Activated naive CD4-positive, alpha-beta T cell (primary cell): ENCODE results near the gene PIP5K1A.
A peak's percentile ranks its signal among the peaks of the same experiment; 100 is the strongest.
"Not testable (repeated sequence)": the region's sequence is repeated elsewhere in the genome, so short reads cannot be mapped to it uniquely, and the experiment has no call there.

Experiments
- DNase-seq, 4 experiments: peaks; one replicate each; lab custom pipeline; 2025; lab: John Stamatoyannopoulos, UW

PIP5K1A gene

DNA sequence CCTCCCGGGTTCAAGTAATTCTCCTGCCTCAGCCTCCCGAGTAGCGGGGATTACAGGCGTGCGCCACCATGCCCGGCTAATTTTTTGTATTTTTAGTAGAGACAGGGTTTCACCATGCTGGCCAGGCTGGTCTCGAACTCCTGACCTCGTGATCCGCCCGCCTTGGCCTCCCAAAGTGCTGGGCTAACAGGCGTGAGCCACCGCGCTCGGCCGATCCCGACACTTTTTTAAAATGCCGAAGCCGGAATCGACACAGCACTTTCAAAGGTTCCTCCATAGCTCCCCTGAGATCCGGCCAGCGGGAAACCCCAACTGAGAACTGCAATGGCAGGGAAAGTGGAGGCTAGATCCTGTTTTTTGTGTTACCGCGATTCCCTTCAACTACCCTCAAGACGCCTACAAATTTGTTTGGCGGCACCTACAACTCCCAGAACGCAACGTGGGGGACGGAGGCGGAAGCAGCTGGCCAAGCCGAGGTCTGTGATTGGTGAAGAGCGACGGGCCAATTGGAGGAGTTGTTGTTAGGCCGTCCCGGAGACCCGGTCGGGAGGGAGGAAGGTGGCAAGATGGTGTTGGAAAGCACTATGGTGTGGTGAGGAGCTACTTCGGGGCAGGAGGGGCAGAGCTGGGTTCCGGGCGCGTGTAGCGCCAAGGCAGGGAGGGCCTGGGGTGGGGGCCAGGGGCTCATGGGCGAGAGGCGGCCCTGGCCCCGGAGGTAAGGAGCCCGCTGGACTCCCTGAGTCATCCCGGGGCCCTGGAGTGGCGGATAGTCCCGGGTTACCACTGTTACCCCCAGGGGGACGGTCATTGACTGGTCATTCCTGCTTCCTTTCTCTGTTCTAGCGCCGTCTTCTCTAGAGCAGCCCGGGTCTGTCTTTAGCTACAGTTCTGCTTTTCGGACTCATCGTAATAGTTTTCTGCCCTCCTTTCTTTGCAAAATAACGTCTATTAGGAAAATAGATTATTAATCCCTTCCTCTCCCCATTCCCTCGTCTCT is 56.2 kb downstream of the PIP5K1A start, which contains the start of gene PSMD4:
Gene PSMD4 (plus strand): TSS at position 518 of the 997 bp plus-strand sequence. CDS start 49 bp downstream, at position 567.
- DNase-seq: peak; percentile 69 to 84 (median 76)

GRCh38 chr1:151255381-151255780 is 57.0 kb downstream of the PIP5K1A start:
- no peak for DNase-seq

- no peak for DNase-seq
Observed at GRCh38 chr1:151259351-151259750, 61.0 kb downstream of the PIP5K1A start.

GRCh38 chr1:151265446-151266236 is 67.3 kb downstream of the PIP5K1A start:
- no peak for DNase-seq

DNA sequence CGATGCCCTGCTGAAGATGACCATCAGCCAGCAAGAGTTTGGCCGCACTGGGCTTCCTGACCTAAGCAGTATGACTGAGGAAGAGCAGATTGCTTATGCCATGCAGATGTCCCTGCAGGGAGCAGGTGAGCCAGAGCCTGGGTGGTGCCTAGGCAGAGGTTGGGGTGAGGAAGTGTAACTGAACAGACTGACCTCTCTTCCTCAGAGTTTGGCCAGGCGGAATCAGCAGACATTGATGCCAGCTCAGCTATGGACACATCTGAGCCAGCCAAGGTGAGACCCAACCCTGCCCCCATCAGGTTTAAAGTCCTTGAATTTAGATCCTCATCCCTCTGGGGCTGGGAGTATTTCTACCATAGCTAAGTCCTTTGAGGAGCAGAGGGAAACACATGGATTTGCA is 68.0 kb downstream of the PIP5K1A start:
- DNase-seq: no peak

GRCh38 chr1:151266821-151267220 is 68.5 kb downstream of the PIP5K1A start:
- no peak for DNase-seq

GRCh38 chr1:151267760-151268159 is 69.4 kb downstream of the PIP5K1A start:
- no peak for DNase-seq

GRCh38 chr1:151273924-151274466 is 75.6 kb downstream of the PIP5K1A start:
- no peak for DNase-seq

DNA sequence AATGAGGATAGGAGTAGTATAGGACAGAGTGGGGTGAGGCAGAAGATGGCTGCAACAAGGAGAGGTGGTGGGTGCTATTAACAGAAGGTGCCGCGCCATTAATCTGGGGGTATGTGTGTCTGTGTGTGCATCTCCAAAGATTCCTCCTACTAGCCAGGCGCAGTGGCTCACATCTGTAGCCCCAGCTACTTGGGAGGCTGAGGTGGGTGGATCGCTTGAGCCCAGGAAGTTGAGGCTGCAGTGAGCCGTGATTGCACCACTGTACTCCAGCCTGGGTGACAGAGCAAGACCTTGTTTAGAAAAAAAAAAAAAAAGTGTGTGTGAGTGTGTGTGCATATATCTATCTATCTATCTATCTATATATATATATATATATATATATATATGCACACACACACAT is 77.0 kb downstream of the PIP5K1A start:
- DNase-seq: not testable (repeated sequence)

- DNase-seq: no peak
Observed at GRCh38 chr1:151277249-151277648, 78.9 kb downstream of the PIP5K1A start.

DNA sequence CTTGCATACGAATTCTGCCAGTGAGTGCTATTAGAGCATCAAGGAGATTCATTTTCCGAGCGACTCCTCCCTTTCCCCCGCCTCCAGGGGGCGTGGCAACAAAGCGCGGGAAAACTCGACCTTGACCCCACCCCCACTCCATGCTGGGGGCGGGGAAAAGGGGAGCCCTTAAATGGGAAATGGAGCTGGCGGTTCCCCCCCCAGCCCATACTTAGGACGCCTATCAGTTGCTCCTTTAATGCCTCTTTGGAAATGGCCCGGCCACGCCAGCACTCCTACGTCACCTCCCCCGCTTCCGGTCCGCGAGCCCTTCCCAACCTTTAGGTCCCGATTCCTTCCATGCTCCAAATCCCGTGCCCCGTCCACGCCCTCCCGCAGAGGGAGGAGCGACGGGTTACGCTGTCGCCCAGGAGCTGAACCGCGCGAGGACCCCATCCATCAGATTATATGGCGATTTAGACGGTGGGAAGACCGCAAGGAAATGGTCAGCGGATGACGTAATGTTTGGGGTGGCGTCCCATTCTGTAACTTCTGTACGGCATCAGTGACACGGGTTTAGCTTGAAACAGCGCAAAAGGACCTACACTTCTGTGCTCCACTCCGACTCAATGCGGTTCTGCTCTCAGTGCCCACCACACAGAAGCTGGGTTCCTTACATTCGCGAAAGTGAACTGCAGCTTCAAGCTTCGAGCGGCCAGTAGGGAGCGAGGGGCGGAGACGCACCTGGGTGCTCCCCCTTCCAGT is 83.0 kb downstream of the PIP5K1A start:
- peak; percentile 90 to 96 (median 94) for DNase-seq

- peak; percentile 93 to 97 (median 95) for DNase-seq
Observed at GRCh38 chr1:151281969-151282882, 83.9 kb downstream of the PIP5K1A start, which contains the start of gene ZNF687. Gene ZNF687 (plus strand): TSS chr1:151282299. CDS start chr1:151286292, 3,993 bp downstream.

DNA sequence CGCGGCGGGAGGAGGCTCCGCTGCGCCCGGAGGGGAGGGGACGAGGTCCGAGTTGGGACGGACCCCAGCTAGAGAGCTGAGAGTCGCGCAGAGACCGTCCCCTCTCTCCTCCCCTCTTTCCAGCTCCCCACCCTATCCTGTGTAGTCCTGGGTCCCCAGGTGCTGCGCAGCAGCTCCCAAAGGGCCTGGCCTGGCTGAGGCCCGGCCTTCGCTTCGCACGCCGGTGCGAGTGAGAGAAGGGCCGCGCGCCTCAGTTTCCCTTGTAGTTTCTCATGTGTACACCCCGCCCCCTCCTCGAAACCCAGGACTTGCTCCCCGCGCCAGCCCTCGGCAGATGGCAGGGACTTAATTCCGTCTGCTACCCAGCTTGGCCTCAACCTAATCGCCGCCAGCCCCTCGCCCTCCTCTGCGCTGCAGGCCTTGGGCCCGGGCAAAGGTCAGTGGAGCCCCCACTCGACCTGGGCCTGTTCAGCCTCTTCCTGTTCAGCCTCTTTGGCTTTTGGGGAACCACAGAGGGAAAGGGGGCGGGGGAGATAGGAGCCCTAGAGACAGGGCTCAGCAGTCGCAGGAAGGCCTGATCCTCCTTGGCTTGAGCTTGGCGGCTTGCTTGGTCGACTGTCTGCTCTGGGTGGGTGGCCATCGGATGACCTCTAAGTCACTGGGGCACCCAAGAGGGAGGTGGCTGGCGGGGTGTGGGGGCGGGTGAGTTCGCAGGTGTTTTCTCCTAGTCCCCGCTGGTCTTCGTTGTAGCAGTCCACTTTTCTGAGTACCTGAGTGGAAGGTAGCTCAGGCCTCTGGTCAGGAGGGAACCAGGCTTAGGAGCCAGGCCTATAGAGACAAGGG is 84.8 kb downstream of the PIP5K1A start:
- peak in 1 of 4 experiments; percentile 21 for DNase-seq

GRCh38 chr1:151284013-151284577 is 85.7 kb downstream of the PIP5K1A start:
- DNase-seq: no peak

DNA sequence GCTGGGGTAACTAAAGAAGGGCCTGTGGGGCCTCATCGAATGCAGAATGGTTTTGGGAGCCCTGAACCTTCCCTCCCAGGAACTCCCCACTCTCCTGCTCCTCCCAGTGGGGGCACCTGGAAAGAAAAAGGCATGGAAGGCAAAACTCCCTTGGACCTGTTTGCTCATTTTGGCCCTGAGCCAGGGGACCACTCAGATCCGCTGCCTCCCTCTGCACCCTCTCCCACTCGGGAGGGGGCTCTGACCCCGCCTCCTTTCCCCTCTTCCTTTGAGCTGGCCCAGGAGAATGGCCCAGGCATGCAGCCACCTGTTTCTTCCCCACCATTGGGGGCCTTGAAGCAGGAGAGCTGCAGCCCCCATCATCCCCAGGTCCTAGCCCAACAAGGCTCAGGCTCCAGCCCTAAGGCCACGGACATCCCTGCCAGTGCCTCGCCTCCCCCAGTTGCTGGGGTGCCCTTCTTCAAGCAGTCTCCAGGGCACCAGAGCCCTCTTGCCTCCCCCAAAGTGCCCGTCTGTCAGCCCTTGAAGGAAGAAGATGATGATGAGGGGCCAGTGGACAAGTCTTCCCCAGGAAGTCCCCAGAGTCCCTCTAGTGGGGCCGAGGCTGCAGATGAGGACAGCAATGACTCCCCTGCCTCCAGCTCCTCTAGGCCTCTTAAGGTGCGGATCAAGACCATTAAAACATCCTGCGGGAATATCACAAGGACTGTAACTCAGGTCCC is 88.4 kb downstream of the PIP5K1A start:
- DNase-seq: no peak

- DNase-seq: no peak
Observed at GRCh38 chr1:151287341-151287699, 89.0 kb downstream of the PIP5K1A start.

DNA sequence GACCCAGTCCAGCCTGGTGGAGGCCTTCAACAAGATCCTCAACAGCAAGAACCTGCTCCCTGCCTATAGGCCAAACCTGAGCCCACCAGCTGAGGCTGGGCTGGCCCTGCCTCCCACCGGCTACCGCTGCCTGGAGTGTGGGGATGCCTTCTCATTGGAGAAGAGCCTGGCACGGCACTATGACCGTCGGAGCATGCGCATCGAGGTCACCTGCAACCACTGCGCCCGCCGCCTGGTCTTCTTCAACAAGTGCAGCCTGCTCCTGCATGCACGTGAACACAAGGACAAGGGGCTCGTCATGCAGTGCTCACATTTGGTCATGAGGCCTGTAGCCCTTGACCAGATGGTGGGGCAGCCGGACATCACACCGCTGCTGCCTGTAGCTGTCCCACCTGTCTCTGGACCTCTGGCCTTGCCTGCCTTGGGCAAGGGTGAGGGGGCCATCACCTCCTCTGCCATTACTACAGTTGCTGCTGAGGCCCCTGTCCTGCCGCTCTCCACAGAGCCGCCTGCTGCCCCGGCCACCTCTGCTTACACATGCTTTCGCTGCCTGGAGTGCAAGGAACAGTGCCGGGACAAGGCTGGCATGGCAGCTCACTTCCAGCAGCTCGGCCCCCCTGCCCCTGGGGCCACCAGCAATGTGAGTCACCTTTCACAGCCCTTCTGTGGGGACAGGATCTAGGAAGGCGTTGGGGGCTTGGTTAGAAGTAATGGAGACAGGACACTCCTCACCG is 89.6 kb downstream of the PIP5K1A start:
- no peak for DNase-seq

DNA sequence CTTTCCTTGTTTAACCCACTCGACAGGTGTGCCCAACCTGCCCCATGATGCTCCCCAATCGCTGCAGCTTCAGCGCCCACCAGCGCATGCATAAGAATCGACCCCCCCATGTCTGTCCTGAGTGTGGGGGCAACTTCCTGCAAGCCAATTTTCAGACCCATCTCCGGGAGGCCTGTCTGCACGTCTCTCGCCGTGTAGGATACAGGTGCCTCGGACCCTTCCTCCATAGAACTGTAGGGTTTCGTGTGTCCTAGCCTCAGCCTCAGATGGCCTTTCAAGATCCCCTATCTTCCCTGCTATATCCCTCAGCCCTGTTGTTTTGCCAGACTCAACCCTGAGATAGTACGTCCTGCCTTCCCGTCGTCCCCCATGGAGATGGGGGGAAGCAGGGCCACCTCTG is 90.2 kb downstream of the PIP5K1A start:
- DNase-seq: no peak
